SJCRH30 (cell line): ENCODE data around the gene DCST1. TPM values are rescaled to one million over a fixed set of nuclear protein-coding genes. Genes with fewer than 3 reads are reported as not detected.
A peak's percentile ranks its signal among the peaks of the same experiment; 100 is the strongest.

Experiments used
- DNase-seq, 2 experiments: peaks; one replicate each; pipeline ENCODE4 v3.0.0-alpha.2; 2015 to 2020
- H3K27ac ChIP-seq: fragments of 250-450 bp; sonication (Bioruptor Pico); 2 replicates; pipeline ENCODE4 v1.5.1; 2020; ENCODE audit warnings: mild to moderate bottlenecking, moderate library complexity
- H3K27me3 ChIP-seq: fragments of 250-450 bp; sonication (Bioruptor Pico); 2 replicates; pipeline ENCODE4 v1.5.1; 2020; ENCODE audit warnings: mild to moderate bottlenecking, moderate library complexity
- H3K36me3 ChIP-seq: fragments of 250-450 bp; sonication (Bioruptor Pico); 2 replicates; pipeline ENCODE4 v1.5.1; 2020; ENCODE audit warnings: mild to moderate bottlenecking, moderate library complexity
- H3K4me1 ChIP-seq: fragments of 250-450 bp; sonication (Bioruptor Pico); 2 replicates; pipeline ENCODE4 v1.5.1; 2020; ENCODE audit warnings: mild to moderate bottlenecking, moderate library complexity
- H3K4me3 ChIP-seq: fragments of 250-450 bp; sonication (Bioruptor Pico); 2 replicates; pipeline ENCODE4 v1.5.1; 2020; ENCODE audit warnings: mild to moderate bottlenecking, moderate library complexity
- H3K9me3 ChIP-seq: fragments of 250-450 bp; sonication (Bioruptor Pico); replicated peaks from 2 replicates; pipeline ENCODE4 v1.5.1; 2020; ENCODE audit warnings: mild to moderate bottlenecking, moderate library complexity
- total RNA-seq: library from RNA; depleted of rRNA; stranded (reverse); fragments of >200 nt; shearing (Covaris generic); gene quantifications from 2 replicates; pipeline ENCODE4 v1.2.3, GENCODE V29; 2014

The DCST1 gene
- total RNA-seq, 1 experiment from 2014 or later: not detected

GRCh38 chr1:155061381-155062150, 27.9 kb downstream of the DCST1 start:
- no peak overlapping the region for H3K4me3 ChIP-seq
- DNase-seq: peak; percentile 95 to 96
- H3K4me1 ChIP-seq: peaks cover 6% of the 10 kb centered on the region
- no peaks in the 10 kb centered on the region; the same call in 1 of the 2 replicates for H3K36me3 ChIP-seq
- no peaks in the 10 kb centered on the region for H3K27me3 ChIP-seq
- H3K9me3 ChIP-seq: no peaks in the 10 kb centered on the region
- H3K27ac ChIP-seq: no peak overlapping the region

GRCh38 chr1:155062151-155062686, 28.6 kb downstream of the DCST1 start:
- Histone ChIP-seq H3K27me3 (no peaks in the 10 kb centered on the region), H3K27ac (no peak overlapping the region), H3K4me1 (peaks cover 6% of the 10 kb centered on the region), H3K9me3 (no peaks in the 10 kb centered on the region), H3K4me3 (no peak overlapping the region), H3K36me3 (no peaks in the 10 kb centered on the region; the same call in 1 of the 2 replicates)
- DNase-seq: no peak

- Histone ChIP-seq H3K4me1 (peaks cover 6% of the 10 kb centered on the region), H3K9me3 (no peaks in the 10 kb centered on the region), H3K4me3 (peak overlapping the region; percentile 87; the same call in 1 of the 2 replicates), H3K27ac (no peak overlapping the region), H3K27me3 (no peaks in the 10 kb centered on the region), H3K36me3 (no peaks in the 10 kb centered on the region; the same call in 1 of the 2 replicates)
- no peak for DNase-seq
Measured at GRCh38 chr1:155062702-155063411, 29.2 kb downstream of the DCST1 start.

GRCh38 chr1:155063550-155064110, 30.0 kb downstream of the DCST1 start, which contains the start of gene EFNA4:
Gene EFNA4, plus strand, starts transcription at chr1:155063740. Its CDS starts 84 bp downstream, at chr1:155063824.
- no peaks in the 10 kb centered on the region; the same call in 1 of the 2 replicates for H3K36me3 ChIP-seq
- H3K9me3 ChIP-seq: no peaks in the 10 kb centered on the region
- H3K4me3 ChIP-seq: peak within 1 kb of the TSS; percentile 87
- H3K27ac ChIP-seq: peak within 1 kb of the TSS; percentile 51
- no peaks in the 10 kb centered on the region for H3K27me3 ChIP-seq
- DNase-seq: peak; percentile 84 to 92
- H3K4me1 ChIP-seq: peaks cover 6% of the 10 kb centered on the region

- no peaks in the 10 kb centered on the region for H3K9me3 ChIP-seq
- no peaks in the 10 kb centered on the region; the same call in 1 of the 2 replicates for H3K36me3 ChIP-seq
- DNase-seq: peak; percentile 46 to 52
- no peaks in the 10 kb centered on the region for H3K27me3 ChIP-seq
- H3K4me3 ChIP-seq: peak overlapping the region; percentile 87
- peak overlapping the region; percentile 51 for H3K27ac ChIP-seq
- H3K4me1 ChIP-seq: peaks cover 6% of the 10 kb centered on the region
Measured at GRCh38 chr1:155064111-155064831, 30.6 kb downstream of the DCST1 start.

- no peaks in the 10 kb centered on the region for H3K9me3 ChIP-seq
- no peak overlapping the region for H3K27ac ChIP-seq
- DNase-seq: no peak
- H3K27me3 ChIP-seq: no peaks in the 10 kb centered on the region
- H3K4me1 ChIP-seq: peaks cover 6% of the 10 kb centered on the region
- H3K36me3 ChIP-seq: no peaks in the 10 kb centered on the region; the same call in 1 of the 2 replicates
- no peak overlapping the region for H3K4me3 ChIP-seq
Measured at GRCh38 chr1:155064832-155065429, 31.3 kb downstream of the DCST1 start.

GRCh38 chr1:155066777-155067176, 33.2 kb downstream of the DCST1 start:
- peaks cover 4% of the 10 kb centered on the region for H3K4me1 ChIP-seq
- H3K27ac ChIP-seq: no peak overlapping the region
- no peaks in the 10 kb centered on the region; the same call in 1 of the 2 replicates for H3K36me3 ChIP-seq
- DNase-seq: no peak
- no peak overlapping the region for H3K4me3 ChIP-seq
- H3K27me3 ChIP-seq: no peaks in the 10 kb centered on the region
- no peaks in the 10 kb centered on the region for H3K9me3 ChIP-seq

GRCh38 chr1:155068599-155068998, 35.0 kb downstream of the DCST1 start:
- Histone ChIP-seq H3K4me3 (no peak overlapping the region), H3K27me3 (no peaks in the 10 kb centered on the region), H3K27ac (no peak overlapping the region), H3K9me3 (no peaks in the 10 kb centered on the region), H3K36me3 (no peaks in the 10 kb centered on the region; the same call in 1 of the 2 replicates), H3K4me1 (peaks cover 3% of the 10 kb centered on the region; the same call in 1 of the 2 replicates)
- DNase-seq: no peak

GRCh38 chr1:155069551-155070157, 36.0 kb downstream of the DCST1 start:
- no peaks in the 10 kb centered on the region for H3K9me3 ChIP-seq
- no peak overlapping the region for H3K4me3 ChIP-seq
- H3K27me3 ChIP-seq: no peaks in the 10 kb centered on the region
- H3K27ac ChIP-seq: no peak overlapping the region
- peaks cover 2% of the 10 kb centered on the region; the same call in 1 of the 2 replicates for H3K4me1 ChIP-seq
- DNase-seq: no peak
- no peaks in the 10 kb centered on the region; the same call in 1 of the 2 replicates for H3K36me3 ChIP-seq

GRCh38 chr1:155070158-155070621, 36.6 kb downstream of the DCST1 start:
- Histone ChIP-seq H3K36me3 (no peaks in the 10 kb centered on the region; the same call in 1 of the 2 replicates), H3K4me1 (peaks cover 3% of the 10 kb centered on the region; the same call in 1 of the 2 replicates), H3K9me3 (no peaks in the 10 kb centered on the region), H3K4me3 (no peak overlapping the region), H3K27ac (no peak overlapping the region), H3K27me3 (no peaks in the 10 kb centered on the region)
- no peak for DNase-seq

- Histone ChIP-seq H3K27me3 (no peaks in the 10 kb centered on the region), H3K9me3 (no peaks in the 10 kb centered on the region), H3K27ac (no peak overlapping the region), H3K4me3 (no peak overlapping the region), H3K4me1 (peaks cover 10% of the 10 kb centered on the region; the same call in 1 of the 2 replicates), H3K36me3 (no peaks in the 10 kb centered on the region; the same call in 1 of the 2 replicates)
- DNase-seq: no peak
Measured at GRCh38 chr1:155070721-155071569, 37.3 kb downstream of the DCST1 start.

- H3K9me3 ChIP-seq: no peaks in the 10 kb centered on the region
- peaks cover 13% of the 10 kb centered on the region; the same call in 1 of the 2 replicates for H3K4me1 ChIP-seq
- H3K27ac ChIP-seq: no peak overlapping the region
- no peaks in the 10 kb centered on the region; the same call in 1 of the 2 replicates for H3K36me3 ChIP-seq
- no peak overlapping the region for H3K4me3 ChIP-seq
- H3K27me3 ChIP-seq: no peaks in the 10 kb centered on the region
- no peak for DNase-seq
Measured at GRCh38 chr1:155071701-155072100, 38.1 kb downstream of the DCST1 start.
